ENCODE results near the gene ARHGEF16. TPM values are rescaled to one million over a fixed set of nuclear protein-coding genes. Genes with fewer than 3 reads are reported as not detected.

Gene ARHGEF16
- total and polyA plus RNA-seq, 8 donors, result 14.6 to 149 (median 39.2) TPM

DNA sequence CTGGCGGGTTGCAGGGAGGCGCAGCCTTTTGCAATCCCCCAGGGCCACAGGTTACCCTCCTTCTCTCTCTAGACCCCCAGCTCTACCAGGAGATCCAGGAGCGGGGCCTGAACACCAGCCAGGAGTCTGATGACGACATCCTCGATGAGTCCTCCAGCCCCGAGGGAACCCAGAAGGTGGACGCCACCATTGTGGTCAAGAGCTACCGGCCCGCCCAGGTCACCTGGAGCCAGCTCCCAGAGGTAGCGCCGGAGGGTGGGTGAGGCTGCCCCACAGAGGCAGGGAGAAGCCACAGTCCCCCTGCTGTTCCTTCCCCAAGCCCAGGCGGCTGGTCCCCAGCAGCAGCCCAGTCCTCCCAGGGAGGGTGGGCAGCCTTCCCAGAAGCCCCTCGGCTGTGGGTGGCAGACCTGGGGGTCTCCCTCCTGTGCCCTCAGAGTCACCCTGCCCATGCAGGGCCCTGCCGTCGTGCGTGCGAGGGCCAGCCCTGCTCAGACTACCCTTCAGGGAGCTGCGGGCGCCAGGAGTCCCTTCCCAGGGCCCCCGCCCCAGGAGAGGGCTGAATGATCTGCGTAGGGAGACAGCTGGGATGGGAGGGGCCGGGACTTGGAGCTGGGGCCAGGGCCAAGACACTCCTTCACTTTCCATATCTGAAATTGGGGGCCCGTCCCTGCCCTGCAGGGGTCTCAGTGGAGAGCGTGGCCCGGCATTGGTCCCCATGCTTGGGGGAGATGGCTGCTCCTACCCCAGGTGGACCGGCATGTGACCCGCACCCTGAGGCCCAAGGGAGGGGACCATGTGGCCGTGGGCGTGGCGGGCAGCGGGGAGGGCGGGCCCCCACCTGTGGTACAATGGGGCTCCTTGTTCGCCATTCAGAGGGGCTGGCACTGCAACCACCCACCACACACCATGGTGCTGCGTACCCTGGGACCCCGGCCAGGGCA is 12.9 kb downstream of the ARHGEF16 start:
- no peak for DNase-seq
- H3K4me1 ChIP-seq, result peaks cover 6 to 29% (median 18%) of the 10 kb centered on the region in 4 donors
- intact Hi-C loops (cut with DNase I; ENCODE audit: low total_unique reads), result no loop called here
- H3K36me3 ChIP-seq, result peaks cover 0 to 57% (median 16%) of the 10 kb centered on the region in 4 donors
- WGBS, 5 donors, result 69 to 86% (median 79%) methylated on average over 5 to 35 of the region's 35 CpGs
- no peak overlapping the region for H3K4me3 ChIP-seq
- no peaks in the 10 kb centered on the region for H3K9me3 ChIP-seq
- TF ChIP-seq, protein P1, sequence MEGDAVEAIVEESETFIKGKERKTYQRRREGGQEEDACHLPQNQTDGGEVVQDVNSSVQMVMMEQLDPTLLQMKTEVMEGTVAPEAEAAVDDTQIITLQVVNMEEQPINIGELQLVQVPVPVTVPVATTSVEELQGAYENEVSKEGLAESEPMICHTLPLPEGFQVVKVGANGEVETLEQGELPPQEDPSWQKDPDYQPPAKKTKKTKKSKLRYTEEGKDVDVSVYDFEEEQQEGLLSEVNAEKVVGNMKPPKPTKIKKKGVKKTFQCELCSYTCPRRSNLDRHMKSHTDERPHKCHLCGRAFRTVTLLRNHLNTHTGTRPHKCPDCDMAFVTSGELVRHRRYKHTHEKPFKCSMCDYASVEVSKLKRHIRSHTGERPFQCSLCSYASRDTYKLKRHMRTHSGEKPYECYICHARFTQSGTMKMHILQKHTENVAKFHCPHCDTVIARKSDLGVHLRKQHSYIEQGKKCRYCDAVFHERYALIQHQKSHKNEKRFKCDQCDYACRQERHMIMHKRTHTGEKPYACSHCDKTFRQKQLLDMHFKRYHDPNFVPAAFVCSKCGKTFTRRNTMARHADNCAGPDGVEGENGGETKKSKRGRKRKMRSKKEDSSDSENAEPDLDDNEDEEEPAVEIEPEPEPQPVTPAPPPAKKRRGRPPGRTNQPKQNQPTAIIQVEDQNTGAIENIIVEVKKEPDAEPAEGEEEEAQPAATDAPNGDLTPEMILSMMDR (IDR thresholded peaks at IDR 0.05), result no peak
- no peak for TF ChIP-seq EP300 (IDR thresholded peaks at IDR 0.05)
- H3K27ac ChIP-seq, result no peak overlapping the region
- H3K27me3 ChIP-seq, result peaks cover 0 to 38% (median 0%) of the 10 kb centered on the region in 3 donors

DNA sequence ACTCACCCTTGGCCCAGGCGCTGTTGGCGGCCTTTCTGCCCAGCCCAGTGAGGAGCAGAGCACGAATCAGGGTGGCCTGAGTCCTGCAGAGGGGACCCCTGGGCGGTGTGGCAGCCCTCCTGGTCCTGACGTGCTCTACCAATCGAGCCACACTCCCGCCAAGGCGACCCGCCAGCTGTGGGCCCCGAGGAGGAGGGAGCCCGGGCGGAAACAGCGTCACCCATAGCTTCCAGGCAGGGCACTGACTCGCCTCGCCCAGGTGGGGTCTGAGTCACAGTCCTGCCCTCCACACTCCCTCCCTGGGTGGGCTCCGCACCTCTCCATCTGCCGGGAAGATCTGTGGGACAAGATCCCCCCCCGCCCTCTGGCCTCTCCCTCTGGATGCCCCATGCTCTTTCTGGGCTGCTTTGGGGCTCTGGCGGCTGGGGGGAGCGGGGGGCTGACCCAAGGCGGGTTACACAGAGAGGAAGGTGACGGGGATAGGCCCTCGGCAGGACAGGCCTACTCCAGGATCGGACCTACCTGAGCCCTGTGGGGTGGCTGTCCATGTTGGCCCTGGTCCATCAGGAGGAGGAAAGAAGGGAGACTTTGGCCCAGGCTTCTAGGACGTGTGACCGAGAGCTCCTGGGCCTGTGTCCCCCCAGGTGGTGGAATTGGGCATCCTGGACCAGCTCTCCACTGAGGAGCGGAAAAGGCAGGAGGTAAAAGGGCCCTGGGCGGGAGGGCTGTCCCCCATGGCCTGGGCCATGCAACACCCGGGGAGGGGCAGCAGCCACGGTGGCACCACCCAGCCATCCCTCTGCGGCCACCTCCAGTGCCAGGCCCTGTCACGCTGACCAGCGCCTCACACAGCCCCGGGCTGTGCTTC is 14.0 kb downstream of the ARHGEF16 start:
- no peak for DNase-seq
- H3K36me3 ChIP-seq, result peaks cover 0 to 64% (median 24%) of the 10 kb centered on the region in 4 donors
- WGBS, 5 donors, result 78 to 86% (median 84%) methylated on average over 14 to 34 of the region's 34 CpGs

DNA sequence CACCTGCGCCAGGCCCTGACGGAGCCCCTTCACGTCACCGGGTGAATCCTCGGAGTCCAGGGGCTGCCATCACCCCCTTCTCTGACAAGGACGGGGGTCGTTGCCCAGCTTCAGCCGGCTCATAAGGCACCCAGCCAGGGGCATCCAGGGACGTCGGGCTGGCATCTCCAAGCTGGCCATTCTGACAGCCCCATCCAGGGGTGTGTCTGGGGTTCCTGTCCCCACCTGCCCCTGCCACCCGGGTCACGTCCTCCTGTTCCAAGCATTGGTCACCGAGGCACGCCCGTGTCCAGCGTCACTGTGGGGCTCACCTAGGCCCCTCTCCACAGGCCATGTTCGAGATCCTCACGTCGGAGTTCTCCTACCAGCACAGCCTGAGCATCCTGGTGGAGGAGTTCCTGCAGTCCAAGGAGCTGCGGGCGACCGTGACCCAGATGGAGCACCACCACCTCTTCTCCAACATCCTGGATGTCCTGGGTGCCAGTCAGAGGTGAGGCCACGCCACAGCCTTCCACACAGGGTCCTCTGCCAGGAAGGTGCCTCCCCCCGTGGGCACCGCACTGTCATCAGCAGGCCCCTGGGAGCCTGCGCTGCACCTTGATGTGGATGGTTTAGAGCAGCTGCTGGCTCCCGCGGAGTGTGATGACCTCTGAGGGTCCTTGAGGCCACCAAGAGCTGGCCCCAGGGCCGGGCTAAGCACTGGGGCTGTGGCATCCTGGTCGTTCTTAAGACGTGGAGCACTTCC is 14.8 kb downstream of the ARHGEF16 start:
- intact Hi-C loops (cut with DNase I; ENCODE audit: low total_unique reads), result no loop called here
- peaks cover 0 to 64% (median 29%) of the 10 kb centered on the region in 4 donors for H3K36me3 ChIP-seq
- H3K27ac ChIP-seq, result no peak overlapping the region
- H3K4me1 ChIP-seq, result peaks cover 6 to 29% (median 18%) of the 10 kb centered on the region in 4 donors
- no peak overlapping the region for H3K4me3 ChIP-seq
- peaks cover 0 to 49% (median 0%) of the 10 kb centered on the region in 3 donors for H3K27me3 ChIP-seq
- DNase-seq, result no peak
- TF ChIP-seq, protein P1 (IDR thresholded peaks at IDR 0.05), result no peak
- TF ChIP-seq POLR2A (IDR thresholded peaks at IDR 0.05), result no peak
- TF ChIP-seq EP300 (IDR thresholded peaks at IDR 0.05), result no peak
- no peak for TF ChIP-seq POLR2AphosphoS5 (IDR thresholded peaks at IDR 0.05)
- H3K9me3 ChIP-seq, result no peaks in the 10 kb centered on the region
- 90 to 95% (median 91%) methylated on average over 25 to 31 of the region's 31 CpGs for WGBS, 5 donors

More for the DNA sequence above, 14.0 kb downstream of the ARHGEF16 start:
- Histone ChIP-seq H3K4me1 (peaks cover 6 to 29% (median 18%) of the 10 kb centered on the region in 4 donors), H3K27ac (no peak overlapping the region), H3K4me3 (no peak overlapping the region), H3K9me3 (no peaks in the 10 kb centered on the region), H3K27me3 (peaks cover 0 to 42% (median 0%) of the 10 kb centered on the region in 3 donors)
- intact Hi-C loops (cut with DNase I; ENCODE audit: low total_unique reads), result no loop called here
- TF ChIP-seq EP300 (IDR thresholded peaks at IDR 0.05), result no peak
- TF ChIP-seq POLR2AphosphoS5 (IDR thresholded peaks at IDR 0.05), result no peak
- TF ChIP-seq, protein P1 (IDR thresholded peaks at IDR 0.05), result no peak
- no peak for TF ChIP-seq POLR2A (IDR thresholded peaks at IDR 0.05)
